H1 (cell line): Measurements from ENCODE around the gene CLCF1. TPM values are rescaled to one million over a fixed set of nuclear protein-coding genes. Genes with fewer than 3 reads are reported as not detected.
A peak's percentile ranks its signal among the peaks of the same experiment; 100 is the strongest.

Experiments used
- CTCF ChIA-PET: fragments of 300-600 bp; sonication (Branson Sonifier 250); formaldehyde crosslinking; loops from one replicate; lab custom pipeline; 2021; ENCODE audit not compliant: partially characterized antibody; lab: Charles Lee
- POLR2A ChIA-PET: fragments of 300-600 bp; sonication (Branson Sonifier 250); formaldehyde crosslinking; loops from one replicate; lab custom pipeline; 2021; ENCODE audit warnings: inconsistent platforms; ENCODE audit not compliant: partially characterized antibody; lab: Charles Lee
- DNase-seq, 2 experiments: peaks; one replicate each; pipeline versions ENCODE4 v3.0.0 to v3.0.0-alpha.2; 2010 to 2022; ENCODE audit warnings: low spot score in 2 of 2, low read depth in 1 of 2, mixed read lengths in 1 of 2
- FAIRE-seq: peaks from 2 replicates; lab custom pipeline; 2011; peaks lifted over from hg19 to GRCh38; lab: Jason Lieb, UNC
- H2AFZ ChIP-seq: 2 replicates; pipeline ENCODE4 v1.8.1; 2012; ENCODE audit warnings: low read length, inconsistent platforms
- H2AK5ac ChIP-seq: 2 replicates; pipeline ENCODE4 v1.6.1; 2013; ENCODE audit warnings: low read depth, low read length
- H2BK120ac ChIP-seq: replicated peaks from 2 replicates; pipeline ENCODE3; 2013; ENCODE audit warnings: low read depth, low read length, inconsistent platforms
- H2BK12ac ChIP-seq: 2 replicates; pipeline ENCODE4 v1.6.1; 2013; ENCODE audit warnings: low read depth, low read length
- H2BK15ac ChIP-seq: 2 replicates; pipeline ENCODE4 v1.6.1; 2013; ENCODE audit warnings: low read length
- H2BK20ac ChIP-seq: 2 replicates; pipeline ENCODE4 v1.6.1; 2013; ENCODE audit warnings: low read length
- H2BK5ac ChIP-seq: 2 replicates; pipeline ENCODE4 v1.6.1; 2013; ENCODE audit warnings: low read depth, low read length
- H3K14ac ChIP-seq: 2 replicates; pipeline ENCODE4 v1.6.1; 2013; ENCODE audit warnings: inconsistent platforms; ENCODE audit not compliant: insufficient read length
- H3K18ac ChIP-seq: 2 replicates; pipeline ENCODE4 v1.6.1; 2013; ENCODE audit warnings: low read length; ENCODE audit errors: extremely low read depth
- H3K23ac ChIP-seq: 2 replicates; pipeline ENCODE4 v1.6.1; 2013; ENCODE audit warnings: inconsistent platforms; ENCODE audit not compliant: insufficient read length
- H3K23me2 ChIP-seq: 2 replicates; pipeline ENCODE4 v1.6.1; 2013; ENCODE audit warnings: low read depth, low read length
- H3K27ac ChIP-seq: 2 replicates; pipeline ENCODE4 v1.6.1; 2011; ENCODE audit warnings: low read depth, low read length, inconsistent platforms
- H3K27me3 ChIP-seq, 4 experiments: replicated peaks in 1 of 4; 1 replicate in 1 of 4; 2 replicates in 3 of 4; pipeline versions ENCODE4 v1.6.1 to v1.8.1; 2011 to 2013; ENCODE audit warnings: low read length in 3 of 4, mild to moderate bottlenecking in 3 of 4, inconsistent platforms in 2 of 4, mixed read lengths in 2 of 4, moderate library complexity in 1 of 4; ENCODE audit not compliant: control insufficient read depth in 3 of 4, insufficient read depth in 3 of 4; ENCODE audit errors: extremely low read depth in 1 of 4
- H3K36me3 ChIP-seq, 4 experiments: 2 replicates each; pipeline versions ENCODE4 v1.6.1 to v1.8.1; 2011 to 2013; ENCODE audit warnings: mild to moderate bottlenecking in 4 of 4, low read length in 3 of 4, moderate library complexity in 2 of 4, control low read depth in 1 of 4, inconsistent platforms in 1 of 4; ENCODE audit not compliant: insufficient read depth in 4 of 4, control insufficient read depth in 2 of 4
- H3K4ac ChIP-seq: replicated peaks from 2 replicates; pipeline ENCODE3; 2013; ENCODE audit warnings: low read length, low read depth, mixed read lengths, inconsistent platforms; ENCODE audit not compliant: insufficient read length
- H3K4me1 ChIP-seq, 4 experiments: replicated peaks in 1 of 4; 1 replicate in 1 of 4; 2 replicates in 3 of 4; pipeline versions ENCODE4 v1.6.1 to v1.8.1; 2011 to 2013; ENCODE audit warnings: low read length in 3 of 4, inconsistent platforms in 2 of 4, mixed read lengths in 1 of 4; ENCODE audit not compliant: insufficient read depth in 4 of 4, control insufficient read depth in 3 of 4
- H3K4me2 ChIP-seq, 2 experiments: 2 replicates each; pipeline versions ENCODE4 v1.6.1 to v1.8.1; 2011 to 2013; ENCODE audit warnings: low read depth in 2 of 2, low read length in 2 of 2, control low read depth in 1 of 2, inconsistent platforms in 1 of 2, mild to moderate bottlenecking in 1 of 2; ENCODE audit not compliant: insufficient read depth in 1 of 2
- H3K4me3 ChIP-seq, 4 experiments: fragments of 200-600, 300-600 bp in 1 of 4; sonication (generic), shearing (Covaris generic), sonication (Bioruptor Twin) in 1 of 4; 2 replicates each; pipeline versions ENCODE4 v1.5.1 to v1.8.1; 2011 to 2016; ENCODE audit warnings: low read length in 4 of 4, low read depth in 3 of 4, control low read depth in 2 of 4, inconsistent platforms in 2 of 4, mild to moderate bottlenecking in 2 of 4, mixed read lengths in 1 of 4, moderate library complexity in 1 of 4; ENCODE audit not compliant: insufficient read depth in 2 of 4; ENCODE audit errors: extremely low read depth in 1 of 4
- H3K56ac ChIP-seq: replicated peaks from 2 replicates; pipeline ENCODE3; 2013; ENCODE audit warnings: low read depth, mild to moderate bottlenecking, mixed read lengths, low read length, inconsistent platforms; ENCODE audit not compliant: insufficient read length
- H3K79me1 ChIP-seq: 2 replicates; pipeline ENCODE4 v1.6.1; 2013; ENCODE audit warnings: low read depth, low read length, control low read depth
- H3K79me2 ChIP-seq, 2 experiments: 2 replicates each; pipeline versions ENCODE4 v1.6.1 to v1.8.1; 2012 to 2013; ENCODE audit warnings: low read length in 2 of 2, mild to moderate bottlenecking in 2 of 2, inconsistent platforms in 1 of 2; ENCODE audit not compliant: insufficient read depth in 2 of 2, control insufficient read depth in 1 of 2
- H3K9ac ChIP-seq, 4 experiments: replicated peaks in 1 of 4; 1 replicate in 1 of 4; 2 replicates in 3 of 4; pipeline versions ENCODE4 v1.6.1 to v1.8.1; 2011 to 2013; ENCODE audit warnings: low read depth in 3 of 4, low read length in 3 of 4, control low read depth in 2 of 4, mild to moderate bottlenecking in 2 of 4, moderate library complexity in 2 of 4, inconsistent platforms in 1 of 4; ENCODE audit errors: extremely low read depth in 1 of 4
- H3K9me3 ChIP-seq, 2 experiments: 2 replicates each; pipeline versions ENCODE4 v1.6.1 to v1.8.1; 2012 to 2013; ENCODE audit warnings: mild to moderate bottlenecking in 2 of 2, moderate library complexity in 2 of 2, control low read depth in 1 of 2, inconsistent platforms in 1 of 2, low read depth in 1 of 2, low read length in 1 of 2, mixed read lengths in 1 of 2; ENCODE audit not compliant: insufficient read depth in 2 of 2
- H4K20me1 ChIP-seq, 2 experiments: replicated peaks in 1 of 2; 2 replicates each; pipeline versions ENCODE3 to v1.8.1; 2011 to 2013; ENCODE audit warnings: inconsistent platforms in 2 of 2, low read length in 2 of 2, mild to moderate bottlenecking in 1 of 2; ENCODE audit not compliant: insufficient read depth in 2 of 2, control insufficient read depth in 1 of 2
- H4K5ac ChIP-seq: 2 replicates; pipeline ENCODE4 v1.6.1; 2013; ENCODE audit warnings: low read length, low read depth, mixed read lengths, inconsistent platforms; ENCODE audit not compliant: insufficient read length
- H4K8ac ChIP-seq: 2 replicates; pipeline ENCODE4 v1.8.0; 2013; ENCODE audit warnings: mild to moderate bottlenecking, moderate library complexity, low read length, inconsistent platforms; ENCODE audit not compliant: insufficient read depth; ENCODE audit errors: extremely low read depth
- H4K91ac ChIP-seq: replicated peaks from 2 replicates; pipeline ENCODE3; 2013; ENCODE audit warnings: low read length, mixed read lengths, inconsistent platforms; ENCODE audit not compliant: insufficient read length
- BACH1 ChIP-seq: IDR thresholded peaks from 2 replicates; pipeline ENCODE4 v1.6.1; 2012; ENCODE audit warnings: low read length, improper control_type of control experiment
- CBX5 ChIP-seq: fragments of 300-800, 300-1000 bp; sonication (generic); IDR thresholded peaks from 2 replicates; pipeline ENCODE4 v1.7.1; 2016; ENCODE audit warnings: antibody characterized with exemption, low read length, low read depth
- CREB1 ChIP-seq: IDR thresholded peaks from 2 replicates; pipeline ENCODE4 v1.6.1; 2012; ENCODE audit warnings: inconsistent platforms
- EGR1 ChIP-seq: IDR thresholded peaks from 2 replicates; pipeline ENCODE4 v1.6.1; 2011; ENCODE audit warnings: low read depth, low read length, borderline replicate concordance
- JUND ChIP-seq: IDR thresholded peaks from 2 replicates; pipeline ENCODE4 v1.6.1; 2011; ENCODE audit warnings: mild to moderate bottlenecking, improper control_type of control experiment, low read length
- KDM4A ChIP-seq: IDR thresholded peaks from one replicate; pipeline ENCODE4 v1.7.1; 2012; ENCODE audit warnings: low read depth, mild to moderate bottlenecking, moderate library complexity, low read length, inconsistent platforms; ENCODE audit not compliant: severe bottlenecking
- RAD21 ChIP-seq, 2 experiments: IDR thresholded peaks in 1 of 2; conservative IDR thresholded peaks in 1 of 2; 2 replicates each; pipeline ENCODE4 v1.6.1; 2011; ENCODE audit warnings: low read depth in 2 of 2, low read length in 2 of 2, improper control_type of control experiment in 1 of 2, inconsistent platforms in 1 of 2, mild to moderate bottlenecking in 1 of 2, moderate library complexity in 1 of 2
- SIN3A ChIP-seq, 2 experiments: IDR thresholded peaks in 1 of 2; conservative IDR thresholded peaks in 1 of 2; 2 replicates each; pipeline ENCODE4 v1.6.1; 2011 to 2012; ENCODE audit warnings: low read length in 2 of 2, improper control_type of control experiment in 1 of 2, low read depth in 1 of 2, mild to moderate bottlenecking in 1 of 2
- SUZ12 ChIP-seq: fragments of 200-600 bp; sonication (generic); IDR thresholded peaks from 2 replicates; pipeline ENCODE4 v1.6.1; 2012; ENCODE audit warnings: mild to moderate bottlenecking, inconsistent platforms, low read length, moderate library complexity, mixed read lengths
- WGBS, 2 experiments: shearing (Covaris generic) in 1 of 2; methylation state at CpG; one replicate each; pipeline versions ENCODE4 v1.1.6 to v1.1.7; 2013 to 2015; ENCODE audit warnings: low lambda C conversion rate in 2 of 2, mixed read lengths in 2 of 2, inconsistent platforms in 1 of 2, low coverage in 1 of 2, missing lambda C conversion rate in 1 of 2; ENCODE audit not compliant: insufficient replicate concordance in 2 of 2, insufficient coverage in 1 of 2, insufficient read length in 1 of 2; ENCODE audit errors: extremely low coverage in 1 of 2, missing lambda C conversion rate in 1 of 2; 5-methylcytosine and 5-hydroxymethylcytosine counted together
- polyA plus RNA-seq, 7 experiments: library from polyadenylated mRNA; depleted of rRNA in 3 of 7; stranded (reverse) in 5 of 7; unstranded in 2 of 7; fragments of >200 nt in 5 of 7; fragments of 200-250 nt in 2 of 7; gene quantifications; 1 replicate in 5 of 7; 2 replicates in 1 of 7; 4 replicates in 1 of 7; pipeline versions ENCODE4 v1.2.1 to v1.2.3, GENCODE V29; 2011 to 2013; ENCODE audit warnings: missing spikeins in 2 of 7, mixed read lengths in 2 of 7
- total RNA-seq: library from RNA; stranded (reverse); fragmentation: NEBNext Ultra II Directional; extraction: Animal tissue kit (Norgen Biotek cat#: 25700); gene quantifications from 2 replicates; pipeline ENCODE4 v1.2.1, GENCODE V29; 2021

Gene CLCF1
- total and polyA plus RNA-seq, 2 of the 8 experiments (the other 6 are each of a cell fraction or from before 2014, with no cell fraction given): 0.32 to 1.2 TPM

DNA sequence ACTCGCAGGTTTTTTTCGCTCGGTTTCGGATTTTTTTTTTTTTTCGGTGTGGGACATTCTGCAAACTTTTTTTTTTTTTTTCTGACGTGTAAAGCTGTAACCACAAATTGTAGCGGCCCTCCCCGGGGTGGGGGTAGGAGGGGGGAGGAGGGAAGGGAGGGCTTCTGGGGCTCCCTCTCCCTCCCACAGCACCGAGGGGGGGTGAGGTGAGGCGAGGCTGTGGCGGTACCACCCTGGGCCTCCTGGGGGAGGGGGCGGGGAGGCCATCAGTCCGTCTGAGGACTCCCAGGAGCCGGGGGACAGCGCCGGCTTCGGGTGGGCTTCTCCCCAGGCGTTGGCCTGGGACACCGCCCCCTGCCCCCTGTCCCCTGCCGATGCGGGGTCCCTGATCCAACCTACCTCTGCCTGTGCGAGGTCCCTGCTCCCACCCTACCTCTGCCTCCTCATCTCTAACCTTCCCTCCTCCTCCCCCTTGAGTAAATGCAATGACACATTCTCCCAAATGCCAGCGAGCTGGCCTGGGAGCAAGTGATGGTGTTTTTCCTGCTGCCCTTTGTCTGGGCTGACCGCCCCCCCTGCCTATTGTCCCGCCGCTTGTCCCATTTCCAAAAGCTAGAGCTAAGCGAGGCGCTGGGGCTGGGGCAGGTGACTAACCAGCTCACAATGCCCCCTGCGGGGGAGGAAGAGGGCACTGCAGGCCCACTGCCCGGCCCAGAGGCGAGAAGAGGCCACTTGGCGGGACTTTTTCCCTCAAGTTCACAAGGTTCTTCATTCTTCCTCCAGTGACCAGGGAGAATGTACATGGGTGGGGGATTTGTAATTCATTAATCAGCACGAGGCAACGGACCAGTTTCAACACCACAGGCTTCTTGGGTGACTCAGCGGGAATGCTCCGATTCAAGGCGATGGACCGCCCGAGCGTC lies 511 bp upstream of the CLCF1 start:
- ChIA-PET POLR2A (interaction anchor here (0.9 to 1.8 kb wide), 6 partner anchors 8 to 21 kb away, joined by 3 to 5 read pairs (median 4); partner anchors contain the start of gene POLD4), CTCF (interaction anchor here (0.9 to 34.8 kb wide), 7 partner anchors 8 to 255 kb away, joined by 3 to 1305 read pairs (median 7); partner anchors contain the start of genes POLD4 and RAD9A)
- no peak overlapping the region for H2AK5ac ChIP-seq
- H3K56ac ChIP-seq: no peak overlapping the region
- H3K23me2 ChIP-seq: peaks cover 25% of the 10 kb centered on the region; the same call in 1 of the 2 replicates
- H2BK20ac ChIP-seq: no peak overlapping the region
- H2BK120ac ChIP-seq: no peak overlapping the region
- 0 out of 2 replicates have a peak overlapping the region, but pooled peaks have one; percentile 61 for H2BK15ac ChIP-seq
- H2BK12ac ChIP-seq: peak overlapping the region; percentile 50; the same call in 1 of the 2 replicates
- no peak overlapping the region for H3K9ac ChIP-seq
- no peak overlapping the region for H3K27ac ChIP-seq
- peaks cover 0 to 43% (median 37%) of the 10 kb centered on the region in 4 experiments; a peak in 6 of 7 replicates for H3K4me1 ChIP-seq
- H4K91ac ChIP-seq: no peak overlapping the region
- H3K14ac ChIP-seq: no peak overlapping the region
- no peaks in the 10 kb centered on the region for H3K36me3 ChIP-seq
- H3K4me2 ChIP-seq: peak overlapping the region; percentile 87 to 96
- H4K8ac ChIP-seq: no peak overlapping the region; the same call in 1 of the 2 replicates
- peak overlapping the region; percentile 71; the same call in 1 of the 2 replicates for H2BK5ac ChIP-seq
- DNase-seq (peak; percentile 78 to 79), FAIRE-seq (no peak)
- peak overlapping the region; percentile 87 for H3K18ac ChIP-seq
- peak overlapping the region; percentile 46 to 77 (median 54) for H3K4me3 ChIP-seq
- peaks cover 0 to 5% of the 10 kb centered on the region in 2 experiments for H4K20me1 ChIP-seq
- WGBS, 2 experiments: 1% methylated on average over 26 of the region's 40 CpGs; no CpG with 5 or more reads in 1 of the 2 experiments
- no peak overlapping the region for H4K5ac ChIP-seq
- no peaks in the 10 kb centered on the region for H3K79me1 ChIP-seq
- H3K9me3 ChIP-seq: no peaks in the 10 kb centered on the region
- no peak overlapping the region for H3K23ac ChIP-seq
- peaks cover 7 to 69% (median 57%) of the 10 kb centered on the region in 4 experiments for H3K27me3 ChIP-seq
- H3K4ac ChIP-seq: peak overlapping the region; percentile 4
- no peaks in the 10 kb centered on the region for H3K79me2 ChIP-seq
- no peak overlapping the region for H2AFZ ChIP-seq
- TF ChIP-seq JUND: peak; percentile 35
- no peak for TF ChIP-seq CBX5
- TF ChIP-seq CREB1: no peak
- 0 out of 2 replicates have a peak, but pooled peaks have one; percentile 39 for TF ChIP-seq SUZ12
- TF ChIP-seq RAD21 (IDR thresholded peaks at IDR 0.05 in 1 of 2, conservative IDR thresholded peaks at IDR 0.05 in 1 of 2; ENCODE audit: low read depth in 2 of 2, low read length in 2 of 2): peak in 1 of 2 experiments; percentile 3; a peak in 1 of 4 replicates
- peak in 1 of 2 experiments; percentile 30; a peak in 1 of 4 replicates for TF ChIP-seq SIN3A (conservative IDR thresholded peaks at IDR 0.05 in 1 of 2, IDR thresholded peaks at IDR 0.05 in 1 of 2; ENCODE audit: low read depth in 1 of 2, low read length in 2 of 2)
- TF ChIP-seq BACH1: peak; percentile 61; the same call in 1 of the 2 replicates
- TF ChIP-seq KDM4A: peak; percentile 26
- 0 out of 2 replicates have a peak, but pooled peaks have one; percentile 19 for TF ChIP-seq EGR1
